Ovary (tissue), 9 donors: ENCODE data around the gene ADCY5. TPM values are rescaled to one million over a fixed set of nuclear protein-coding genes. Genes with fewer than 3 reads are reported as not detected.

ENCODE experiments used
- DNase-seq, 5 donors: peaks; one replicate each; pipeline ENCODE4 v3.0.0-alpha.2; 2019 to 2020
- H3K27ac ChIP-seq, 2 donors: fragments of 200-600 bp; one replicate each; pipeline versions ENCODE4 v1.5.1 to v1.8.0; 2019 to 2022
- H3K27me3 ChIP-seq: fragments of 200-600 bp; one replicate; pipeline ENCODE4 v1.8.0; 2022
- H3K36me3 ChIP-seq: fragments of 200-600 bp; sonication (generic); one replicate; pipeline ENCODE4 v1.5.1; 2019
- H3K4me1 ChIP-seq: one replicate; pipeline ENCODE4 v1.8.1; 2013; ENCODE audit warnings: mild to moderate bottlenecking, moderate library complexity; ENCODE audit not compliant: insufficient read depth
- H3K4me3 ChIP-seq: fragments of 200-600 bp; sonication (generic); one replicate; pipeline ENCODE4 v1.5.1; 2017
- H3K9me3 ChIP-seq, 2 donors: fragments of 200-600 bp in 1 of 2; sonication (generic) in 1 of 2; one replicate each; pipeline versions ENCODE4 v1.5.1 to v1.8.1; 2013 to 2019; ENCODE audit warnings: mild to moderate bottlenecking in 1 of 2, moderate library complexity in 1 of 2
- EP300 ChIP-seq: sonication (generic); formaldehyde crosslinking; IDR thresholded peaks from one replicate; pipeline ENCODE4 v1.6.1; 2017; ENCODE audit warnings: antibody characterized with exemption
- POLR2A ChIP-seq: fragments of 450-650 bp; IDR thresholded peaks from one replicate; pipeline ENCODE4 v1.6.1; 2017; ENCODE audit warnings: antibody characterized with exemption, mild to moderate bottlenecking, moderate library complexity
- WGBS, 3 donors: extraction: QIAGEN DNeasy Blood & Tissue Kit in 1 of 3; methylation state at CpG; one replicate each; pipeline versions ENCODE4 v1.1.5 to v1.1.7; 2013 to 2017; 5-methylcytosine and 5-hydroxymethylcytosine counted together
- intact Hi-C, 4 donors: fragments of 100-400 bp; cut with DNase I; formaldehyde crosslinking; loops; one replicate each; pipeline versions ENCODE4 v1.11.0 to v1.15.1; 2022 to 2023
- polyA plus RNA-seq, 2 donors: library from polyadenylated mRNA; stranded (reverse); fragments of 200-250 nt in 1 of 2; fragments of 350-450 nt in 1 of 2; fragmentation: Illumina TruSeq in 1 of 2; extraction: RNeasy Lipid Tissue Mini Kit (QIAGEN cat#74804) in 1 of 2; gene quantifications; one replicate each; pipeline ENCODE4 v1.2.3, GENCODE V29; 2013 to 2014
- total RNA-seq, 7 donors: library from RNA; depleted of rRNA in 2 of 7; stranded (reverse); fragments of >200 nt in 2 of 7; fragmentation: NEBNext Ultra II Directional in 3 of 7; extraction: Animal tissue kit (Norgen Biotek cat#: 25700) in 3 of 7; gene quantifications; one replicate each; pipeline versions ENCODE4 v1.1.0 to v1.2.4, GENCODE V29; 2016 to 2023
- TF ChIP-seq, protein P1 (sequence below), 3 donors: fragments of 450-650 bp in 2 of 3; fragments of 200-600 bp in 1 of 3; IDR thresholded peaks; one replicate each; pipeline versions ENCODE4 v1.5.1 to v1.8.0; 2016 to 2022; ENCODE audit warnings: antibody characterized with exemption in 3 of 3, mild to moderate bottlenecking in 1 of 3
- donor health status: DM: no; HTN: no; CAD: no; lungs with moderate emphysema.
- donor health status: DM: no; HTN: no; CAD: no.
- donor health status: Bipolar disorder and iron deficiency.
- donor health status: DM: yes; HTN: yes; CAD: no.
- donor health status: DM: no; HTN: no; CAD: no.
- donor health status: DM: yes; HTN: yes; CAD: no.

Gene ADCY5
- total and polyA plus RNA-seq, 9 donors, result 5.3 to 36.2 (median 20.3) TPM

DNA sequence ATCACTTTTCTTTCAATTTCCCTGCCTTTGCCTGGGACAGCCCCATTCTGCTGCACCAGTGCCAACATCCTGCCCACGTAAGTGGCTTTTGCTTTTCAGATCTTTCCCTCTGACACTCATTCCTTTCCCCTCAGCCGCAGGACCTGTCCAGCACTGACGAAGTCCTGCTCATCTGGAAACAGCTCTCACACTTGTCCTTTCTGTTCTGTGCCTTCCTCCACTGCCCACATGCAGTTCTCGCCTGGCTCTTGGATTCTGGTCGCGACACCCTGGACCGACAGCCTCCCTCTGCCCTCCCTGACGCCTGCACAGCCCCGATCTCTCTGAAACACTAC, 99.7 kb downstream of the ADCY5 start:
- peak in 1 of 5 donors; percentile 27 for DNase-seq
- no peak overlapping the region for H3K4me3 ChIP-seq
- 88 to 96% (median 90%) methylated on average over 9 of the region's 9 CpGs for WGBS, 3 donors
- intact Hi-C loops, result no loop called here
- H3K4me1 ChIP-seq, result peaks cover 12% of the 10 kb centered on the region
- TF ChIP-seq POLR2A, result no peak
- TF ChIP-seq, protein P1, sequence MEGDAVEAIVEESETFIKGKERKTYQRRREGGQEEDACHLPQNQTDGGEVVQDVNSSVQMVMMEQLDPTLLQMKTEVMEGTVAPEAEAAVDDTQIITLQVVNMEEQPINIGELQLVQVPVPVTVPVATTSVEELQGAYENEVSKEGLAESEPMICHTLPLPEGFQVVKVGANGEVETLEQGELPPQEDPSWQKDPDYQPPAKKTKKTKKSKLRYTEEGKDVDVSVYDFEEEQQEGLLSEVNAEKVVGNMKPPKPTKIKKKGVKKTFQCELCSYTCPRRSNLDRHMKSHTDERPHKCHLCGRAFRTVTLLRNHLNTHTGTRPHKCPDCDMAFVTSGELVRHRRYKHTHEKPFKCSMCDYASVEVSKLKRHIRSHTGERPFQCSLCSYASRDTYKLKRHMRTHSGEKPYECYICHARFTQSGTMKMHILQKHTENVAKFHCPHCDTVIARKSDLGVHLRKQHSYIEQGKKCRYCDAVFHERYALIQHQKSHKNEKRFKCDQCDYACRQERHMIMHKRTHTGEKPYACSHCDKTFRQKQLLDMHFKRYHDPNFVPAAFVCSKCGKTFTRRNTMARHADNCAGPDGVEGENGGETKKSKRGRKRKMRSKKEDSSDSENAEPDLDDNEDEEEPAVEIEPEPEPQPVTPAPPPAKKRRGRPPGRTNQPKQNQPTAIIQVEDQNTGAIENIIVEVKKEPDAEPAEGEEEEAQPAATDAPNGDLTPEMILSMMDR (IDR thresholded peaks at IDR 0.05), result no peak
- TF ChIP-seq EP300, result no peak
- no peak overlapping the region for H3K27ac ChIP-seq
- H3K36me3 ChIP-seq, result no peaks in the 10 kb centered on the region
- no peaks in the 10 kb centered on the region for H3K27me3 ChIP-seq
- no peaks in the 10 kb centered on the region for H3K9me3 ChIP-seq

DNA sequence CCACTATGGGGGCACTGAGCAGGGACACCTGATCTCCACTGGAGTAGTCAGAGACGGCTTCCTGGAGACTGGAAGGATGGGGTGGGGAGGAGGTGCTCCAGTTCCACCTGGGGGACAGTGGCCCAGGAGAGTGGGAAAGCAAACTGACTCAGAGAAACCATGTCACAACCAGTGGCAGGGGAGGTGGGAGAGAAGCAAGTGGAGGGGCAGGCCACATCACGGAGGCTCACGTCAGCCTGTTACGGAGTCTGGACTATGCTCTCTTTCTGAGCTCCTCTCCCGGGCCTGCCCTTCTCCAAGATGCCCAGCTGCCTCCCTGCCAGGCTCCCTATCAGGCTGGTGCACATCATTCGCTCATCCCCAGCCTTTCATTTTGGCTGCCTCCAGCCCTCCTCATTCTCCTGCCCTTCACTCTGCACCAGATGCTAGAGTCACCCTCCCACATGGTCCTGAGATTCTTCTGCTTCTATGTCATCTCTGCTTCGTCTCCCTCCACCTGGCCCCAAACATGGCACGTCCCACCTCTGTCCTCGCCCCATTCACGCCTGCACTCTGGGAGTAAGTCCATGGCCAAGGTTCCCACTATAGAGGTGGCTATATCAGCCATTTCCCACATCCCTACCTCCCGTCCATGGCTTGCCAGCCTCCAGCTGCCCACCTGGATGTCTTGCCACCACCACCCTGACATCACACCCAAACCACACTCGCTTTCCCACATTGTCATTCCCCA, 100.3 kb downstream of the ADCY5 start:
- H3K9me3 ChIP-seq, result no peaks in the 10 kb centered on the region
- H3K27me3 ChIP-seq, result no peaks in the 10 kb centered on the region
- peak in 2 of 5 donors; percentile 11 to 17 for DNase-seq
- WGBS, 3 donors, result 85 to 91% (median 91%) methylated on average over 12 of the region's 12 CpGs
- no peak overlapping the region for H3K4me3 ChIP-seq
- TF ChIP-seq, protein P1 (IDR thresholded peaks at IDR 0.05), result no peak
- TF ChIP-seq POLR2A (no peak), EP300 (no peak)
- no peak overlapping the region for H3K27ac ChIP-seq
- no peaks in the 10 kb centered on the region for H3K36me3 ChIP-seq
- intact Hi-C loops, result no loop called here
- peaks cover 15% of the 10 kb centered on the region for H3K4me1 ChIP-seq

DNA sequence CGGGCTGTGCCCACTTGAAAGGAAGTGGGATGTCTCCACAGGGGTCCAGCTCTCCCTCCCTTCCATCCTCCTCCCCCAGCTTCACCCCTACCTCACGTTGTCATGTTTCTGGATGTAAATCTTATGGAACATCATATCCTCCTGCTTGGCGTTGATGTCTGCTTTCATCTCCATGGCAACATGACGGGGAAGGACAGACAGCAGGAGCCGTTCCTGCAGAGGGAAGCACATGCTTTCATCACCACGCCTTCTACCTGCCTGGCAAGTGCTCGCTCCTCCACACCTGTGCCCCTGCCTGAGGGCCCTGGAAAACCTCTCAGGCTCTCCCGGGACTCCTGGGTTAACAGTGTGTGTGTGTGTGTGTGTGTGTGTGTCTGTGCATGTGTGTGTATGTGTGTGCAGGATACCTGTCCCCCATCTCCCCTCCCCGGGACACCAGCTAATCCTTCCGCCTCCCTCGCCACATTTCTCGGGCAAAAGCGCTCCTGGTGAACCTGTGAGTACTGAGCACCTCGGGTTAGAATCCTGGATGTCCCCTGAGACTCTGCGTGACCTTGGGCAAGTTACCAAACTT, 101.1 kb downstream of the ADCY5 start:
- peaks cover 16% of the 10 kb centered on the region for H3K4me1 ChIP-seq
- H3K36me3 ChIP-seq, result no peaks in the 10 kb centered on the region
- H3K9me3 ChIP-seq, result no peaks in the 10 kb centered on the region
- 79 to 85% (median 81%) methylated on average over 15 of the region's 15 CpGs for WGBS, 3 donors
- intact Hi-C loops, result no loop called here
- TF ChIP-seq POLR2A (no peak), EP300 (no peak)
- DNase-seq, result peak in 2 of 5 donors; percentile 24 to 28
- H3K4me3 ChIP-seq, result no peak overlapping the region
- H3K27ac ChIP-seq, result no peak overlapping the region
- H3K27me3 ChIP-seq, result no peaks in the 10 kb centered on the region

DNA sequence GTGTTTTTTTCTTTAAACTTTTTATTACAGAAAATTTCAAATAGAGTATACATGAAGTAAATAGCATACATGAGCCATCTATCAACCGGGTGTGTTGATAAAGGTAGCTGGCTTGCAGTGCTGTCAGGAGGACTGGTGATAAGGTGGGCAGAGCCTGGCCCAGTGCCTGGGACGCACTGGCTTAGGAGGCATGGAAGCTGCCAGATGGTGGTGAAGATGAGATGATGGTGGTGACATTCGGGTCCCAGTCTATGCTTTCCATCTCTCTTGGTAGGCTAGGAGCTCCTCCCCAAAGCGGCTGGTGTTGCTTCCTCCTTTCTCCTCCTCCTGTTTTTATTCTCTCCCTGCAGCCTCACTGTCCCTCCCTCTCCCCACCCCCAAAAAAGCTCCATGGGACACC, 101.7 kb downstream of the ADCY5 start:
- DNase-seq, result peak in 1 of 5 donors; percentile 41
- intact Hi-C loops, result no loop called here
- TF ChIP-seq EP300, result no peak
- no peak for TF ChIP-seq POLR2A
- TF ChIP-seq, protein P1 (IDR thresholded peaks at IDR 0.05), result no peak
- WGBS, 3 donors, result 55 to 67% (median 61%) methylated on average over 4 of the region's 4 CpGs
- Histone ChIP-seq H3K36me3 (no peaks in the 10 kb centered on the region), H3K9me3 (no peaks in the 10 kb centered on the region), H3K4me1 (peaks cover 16% of the 10 kb centered on the region), H3K27me3 (no peaks in the 10 kb centered on the region), H3K27ac (peak overlapping the region in 1 of 2 donors; percentile 43), H3K4me3 (no peak overlapping the region)

DNA sequence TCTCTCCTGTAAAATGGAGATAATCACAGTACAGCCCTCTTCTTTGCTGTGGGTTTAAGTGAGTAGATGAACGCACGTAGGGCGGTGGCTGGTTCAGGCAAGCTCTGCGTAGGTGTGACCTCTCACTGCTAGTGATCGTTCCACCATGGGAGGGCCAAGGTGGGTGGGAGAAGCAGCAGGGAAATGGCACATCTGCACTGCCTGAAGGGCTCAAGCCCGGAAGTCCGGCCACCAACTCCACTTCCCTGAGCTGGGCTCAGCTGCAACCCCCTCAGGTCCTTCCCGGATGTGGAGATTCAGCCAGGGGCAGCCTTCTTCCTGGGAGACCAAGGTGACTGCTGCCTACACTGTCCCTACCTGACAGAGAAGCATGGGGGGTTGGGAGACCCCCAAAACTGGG, 102.9 kb downstream of the ADCY5 start:
- DNase-seq, result peak in 2 of 5 donors; percentile 26
- Histone ChIP-seq H3K36me3 (no peaks in the 10 kb centered on the region), H3K27ac (peak overlapping the region in 1 of 2 donors; percentile 43), H3K4me3 (no peak overlapping the region), H3K4me1 (peaks cover 15% of the 10 kb centered on the region), H3K9me3 (no peaks in the 10 kb centered on the region), H3K27me3 (no peaks in the 10 kb centered on the region)
- 84 to 94% (median 84%) methylated on average over 8 of the region's 8 CpGs for WGBS, 3 donors
- intact Hi-C loops, result no loop called here
- TF ChIP-seq, protein P1 (IDR thresholded peaks at IDR 0.05), result no peak
- TF ChIP-seq EP300, result no peak
- no peak for TF ChIP-seq POLR2A
